ENCODE results near the gene CDC42EP3.

GRCh38 chr2:37610638-37611289 lies 60.7 kb downstream of the CDC42EP3 start:
- TF ChIP-seq POLR2A (IDR thresholded peaks at IDR 0.05; ENCODE audit: low read length) (no peak), GATA1 (IDR thresholded peaks at IDR 0.05; ENCODE audit: low read depth, low read length) (no peak)

Measured in erythroblast (primary cell).